Activated CD8-positive, alpha-beta memory T cell treated with anti-CD3 and anti-CD28 coated beads for 1 hour (primary cell): Measurements from ENCODE around the gene ARHGEF7.

Experiments used
- DNase-seq, 2 donors: peaks; one replicate each; pipeline ENCODE4 v3.0.0-alpha.2; 2020; ENCODE audit warnings: low read depth in 1 of 2; ENCODE audit errors: extremely low read depth in 1 of 2

ARHGEF7 gene

GRCh38 chr13:111267205-111267604, 152.1 kb downstream of the ARHGEF7 start:
- no peak for DNase-seq

DNA sequence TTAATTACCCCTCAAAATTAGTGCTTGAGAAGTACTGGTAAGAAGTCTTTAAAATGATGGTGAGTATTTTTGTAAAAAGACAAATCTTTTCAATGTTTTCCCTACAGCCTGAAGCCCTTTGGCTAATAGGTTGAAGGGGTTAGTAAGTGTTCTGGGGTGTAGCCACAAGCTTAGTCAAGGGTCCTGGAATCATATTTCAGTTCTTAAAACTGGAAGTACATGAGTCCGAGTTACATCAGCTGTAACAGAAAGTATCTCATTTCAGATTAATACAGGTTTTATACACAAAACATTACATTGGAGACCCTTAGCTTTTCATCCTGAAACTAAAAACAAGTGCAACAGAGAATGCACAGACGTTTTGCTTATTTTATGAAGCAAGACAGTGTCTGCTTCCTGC, 152.7 kb downstream of the ARHGEF7 start:
- no peak for DNase-seq

GRCh38 chr13:111269508-111269907, 154.4 kb downstream of the ARHGEF7 start:
- no peak for DNase-seq

GRCh38 chr13:111270126-111270525, 155.0 kb downstream of the ARHGEF7 start:
- DNase-seq, result no peak

- no peak for DNase-seq
Measured at GRCh38 chr13:111270765-111271698, 155.9 kb downstream of the ARHGEF7 start.

- no peak for DNase-seq
Measured at GRCh38 chr13:111272117-111272516, 157.0 kb downstream of the ARHGEF7 start.

GRCh38 chr13:111275382-111275781, 160.3 kb downstream of the ARHGEF7 start:
- no peak for DNase-seq

- DNase-seq, result no peak
Measured at GRCh38 chr13:111275995-111276618, 161.0 kb downstream of the ARHGEF7 start.

- no peak for DNase-seq
Measured at GRCh38 chr13:111278258-111278657, 163.1 kb downstream of the ARHGEF7 start.

- no peak for DNase-seq
Measured at GRCh38 chr13:111278743-111279652, 163.9 kb downstream of the ARHGEF7 start.

GRCh38 chr13:111280226-111280625, 165.1 kb downstream of the ARHGEF7 start:
- no peak for DNase-seq

DNA sequence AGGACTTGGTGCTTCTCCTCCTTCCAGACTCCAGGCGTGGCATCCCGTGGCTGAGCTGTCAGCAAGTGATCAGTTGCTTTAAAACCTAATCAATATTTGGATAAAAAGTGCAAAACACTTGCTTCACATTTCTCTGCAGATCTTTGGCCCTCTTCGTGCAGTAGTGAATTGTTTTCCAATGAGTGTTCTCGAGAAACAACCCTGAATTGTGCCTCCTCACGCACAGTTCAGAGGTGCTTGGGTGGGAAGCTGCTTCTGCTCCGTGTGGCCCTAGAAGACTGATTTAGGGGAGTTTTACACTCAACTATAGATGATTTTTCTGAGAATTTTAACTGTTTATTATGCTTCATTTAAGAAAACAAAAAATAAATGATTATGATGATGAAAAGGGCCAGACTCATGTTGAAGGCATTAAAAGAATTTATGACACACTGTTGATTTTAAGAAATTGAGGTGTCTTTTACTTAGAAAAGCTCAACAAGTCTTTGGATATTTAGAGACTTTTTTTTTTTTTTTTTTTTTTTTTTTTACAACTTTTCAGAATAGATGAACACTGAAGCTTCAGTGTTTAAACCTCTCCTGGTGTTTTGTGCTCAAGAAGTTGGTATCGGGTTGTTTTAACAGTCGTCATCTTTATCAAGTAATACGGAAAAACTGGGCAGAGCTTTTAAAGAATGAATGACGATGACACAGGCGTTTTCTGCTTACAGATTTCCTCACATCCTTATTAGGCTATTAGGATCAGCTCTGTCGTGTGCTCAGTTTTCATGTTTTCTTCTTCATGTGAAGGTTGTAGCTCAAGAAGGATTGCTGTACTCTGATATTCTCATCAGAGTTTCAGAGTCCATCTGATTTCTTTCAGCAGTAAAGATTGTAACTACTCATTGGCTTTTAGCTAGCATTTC, 165.8 kb downstream of the ARHGEF7 start:
- DNase-seq, result no peak

GRCh38 chr13:111281751-111282311, 166.7 kb downstream of the ARHGEF7 start:
- no peak for DNase-seq

- no peak for DNase-seq
Measured at GRCh38 chr13:111282425-111282824, 167.3 kb downstream of the ARHGEF7 start.

GRCh38 chr13:111282997-111283396, 167.9 kb downstream of the ARHGEF7 start:
- DNase-seq, result no peak

- no peak for DNase-seq
Measured at GRCh38 chr13:111283457-111283856, 168.3 kb downstream of the ARHGEF7 start.

GRCh38 chr13:111283991-111284390, 168.9 kb downstream of the ARHGEF7 start:
- no peak for DNase-seq

DNA sequence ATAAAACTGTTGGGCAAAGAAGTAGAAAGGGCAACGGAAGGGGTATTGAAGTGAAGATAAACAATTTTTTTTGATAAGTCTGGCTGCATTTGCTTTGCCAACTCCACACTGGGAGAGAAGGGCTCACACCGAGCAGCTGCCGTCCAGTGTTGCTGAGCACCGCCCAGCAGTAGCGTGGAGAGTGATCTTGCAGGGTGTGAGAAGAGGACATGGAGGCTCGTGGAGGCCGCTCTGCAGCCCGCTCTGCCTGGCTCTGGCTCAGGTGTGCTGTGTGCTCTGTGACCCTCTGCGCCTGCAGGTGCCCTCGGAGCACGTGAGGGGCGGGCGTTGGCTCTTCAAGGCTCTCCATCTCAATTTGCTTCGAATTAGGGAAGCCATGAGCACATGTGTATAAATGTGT, 169.5 kb downstream of the ARHGEF7 start:
- no peak for DNase-seq

DNA sequence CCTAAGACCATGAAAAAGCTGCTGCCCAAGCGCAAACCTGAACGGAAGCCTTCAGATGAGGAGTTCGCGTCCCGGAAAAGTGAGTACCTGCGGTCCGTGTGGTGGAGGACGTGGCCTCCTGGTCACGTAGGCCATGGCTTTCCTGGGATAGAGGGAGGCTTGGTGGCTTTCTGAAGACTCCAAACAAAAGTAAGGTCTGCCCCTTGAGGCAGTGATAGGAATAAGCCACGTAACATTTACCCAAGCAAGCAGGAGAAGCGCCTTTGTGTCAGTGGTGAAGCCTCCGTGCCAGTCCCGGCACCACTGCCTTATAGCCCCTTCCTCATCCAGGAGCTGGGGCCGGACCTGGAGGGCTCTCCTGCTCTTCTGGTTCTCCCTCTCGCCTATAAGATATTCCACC, 171.1 kb downstream of the ARHGEF7 start:
- DNase-seq, result no peak

- no peak for DNase-seq
Measured at GRCh38 chr13:111286749-111287148, 171.6 kb downstream of the ARHGEF7 start.
